ENCODE results near the gene LYZL1.
A peak's percentile ranks its signal among the peaks of the same experiment; 100 is the strongest.
"Not testable (repeated sequence)": the region's sequence is repeated elsewhere in the genome, so short reads cannot be mapped to it uniquely, and the experiment has no call there.

Gene LYZL1

GRCh38 chr10:29287635-29288034 is 1.2 kb upstream of the LYZL1 start:
- TF ChIP-seq CTCF (IDR thresholded peaks at IDR 0.05; ENCODE audit: control insufficient read depth, extremely low read depth, insufficient read depth) = no peak
- DNase-seq (ENCODE audit: low read depth) = no peak
- H3K4me3 ChIP-seq (ENCODE audit: low read depth, low read length) = no peak overlapping the region

GRCh38 chr10:29291561-29291960 is 2.7 kb downstream of the LYZL1 start:
- not testable (repeated sequence) for DNase-seq (ENCODE audit: low read depth); H3K4me3 ChIP-seq (ENCODE audit: low read depth, low read length)

- DNase-seq (ENCODE audit: low read depth); H3K4me3 ChIP-seq (ENCODE audit: low read depth, low read length): not testable (repeated sequence)
Measured at GRCh38 chr10:29292406-29292805, 3.5 kb downstream of the LYZL1 start.

GRCh38 chr10:29295813-29296212 is 6.9 kb downstream of the LYZL1 start:
- DNase-seq (ENCODE audit: low read depth) = no peak
- no peak for TF ChIP-seq CTCF (IDR thresholded peaks at IDR 0.05; ENCODE audit: control insufficient read depth, extremely low read depth, insufficient read depth)
- no peak overlapping the region for H3K4me3 ChIP-seq (ENCODE audit: low read depth, low read length)

- H3K4me3 ChIP-seq (ENCODE audit: low read depth, low read length) = no peak overlapping the region
- DNase-seq (ENCODE audit: low read depth) = no peak
Measured at GRCh38 chr10:29297678-29298077, 8.8 kb downstream of the LYZL1 start.

GRCh38 chr10:29301359-29301910 is 12.6 kb downstream of the LYZL1 start:
- TF ChIP-seq CTCF (IDR thresholded peaks at IDR 0.05; ENCODE audit: control insufficient read depth, extremely low read depth, insufficient read depth) = no peak
- no peak for DNase-seq (ENCODE audit: low read depth)
- no peak overlapping the region for H3K4me3 ChIP-seq (ENCODE audit: low read depth, low read length)

More at GRCh38 chr10:29297678-29298077, 8.8 kb downstream of the LYZL1 start:
- TF ChIP-seq CTCF (IDR thresholded peaks at IDR 0.05; ENCODE audit: control insufficient read depth, extremely low read depth, insufficient read depth) = no peak

- no peak for TF ChIP-seq CTCF (IDR thresholded peaks at IDR 0.05; ENCODE audit: control insufficient read depth, extremely low read depth, insufficient read depth)
- no peak overlapping the region for H3K4me3 ChIP-seq (ENCODE audit: low read depth, low read length)
- no peak for DNase-seq (ENCODE audit: low read depth)
Measured at GRCh38 chr10:29302499-29302898, 13.6 kb downstream of the LYZL1 start.

GRCh38 chr10:29304264-29304994 is 15.6 kb downstream of the LYZL1 start:
- peak; percentile 88 for TF ChIP-seq CTCF (IDR thresholded peaks at IDR 0.05; ENCODE audit: control insufficient read depth, extremely low read depth, insufficient read depth)
- peak; percentile 56 for DNase-seq (ENCODE audit: low read depth)
- H3K4me3 ChIP-seq (ENCODE audit: low read depth, low read length) = no peak overlapping the region
